Stomach (tissue), 9 donors: ENCODE data around the gene PA2G4. TPM values are rescaled to one million over a fixed set of nuclear protein-coding genes. Genes with fewer than 3 reads are reported as not detected.

Experiments
- DNase-seq, 2 donors: peaks; one replicate each; pipeline versions ENCODE4 v3.0.0 to v3.0.0-alpha.2; 2013 to 2019
- H3K27ac ChIP-seq, 5 donors: fragments of 200-600 bp in 4 of 5; sonication (generic) in 4 of 5; one replicate each; pipeline ENCODE4 v1.5.1; 2013 to 2019; ENCODE audit warnings: mild to moderate bottlenecking in 1 of 5, moderate library complexity in 1 of 5
- H3K27me3 ChIP-seq, 3 donors: fragments of 200-600 bp; sonication (generic); one replicate each; pipeline ENCODE4 v1.5.1; 2017 to 2019; ENCODE audit warnings: mixed run types in 1 of 3
- H3K36me3 ChIP-seq, 4 donors: fragments of 200-600 bp; sonication (generic); 1 replicate in 3 of 4; 2 replicates in 1 of 4; pipeline ENCODE4 v1.5.1; 2016 to 2019
- H3K4me1 ChIP-seq, 4 donors: fragments of 200-600 bp; sonication (generic); one replicate each; pipeline ENCODE4 v1.5.1; 2016 to 2019
- H3K4me3 ChIP-seq, 4 donors: fragments of 200-600 bp; sonication (generic) in 3 of 4; one replicate each; pipeline ENCODE4 v1.5.1; 2016 to 2019; ENCODE audit warnings: mild to moderate bottlenecking in 1 of 4
- H3K9me3 ChIP-seq, 4 donors: fragments of 200-600 bp; sonication (generic); one replicate each; pipeline ENCODE4 v1.5.1; 2016 to 2019
- EP300 ChIP-seq: sonication (generic); formaldehyde crosslinking; IDR thresholded peaks from one replicate; pipeline ENCODE4 v1.6.1; 2017; ENCODE audit warnings: antibody characterized with exemption
- POLR2A ChIP-seq, 4 donors: fragments of 450-650 bp; IDR thresholded peaks; one replicate each; pipeline ENCODE4 v1.6.1; 2016; ENCODE audit warnings: antibody characterized with exemption in 4 of 4, control low read depth in 2 of 4, mild to moderate bottlenecking in 1 of 4, moderate library complexity in 1 of 4
- POLR2AphosphoS5 ChIP-seq, 3 donors: sonication (generic); formaldehyde crosslinking; IDR thresholded peaks; one replicate each; pipeline ENCODE4 v1.6.1; 2016; ENCODE audit warnings: antibody characterized with exemption in 3 of 3
- WGBS, 5 donors: extraction: QIAGEN DNeasy Blood & Tissue Kit in 3 of 5; methylation state at CpG; one replicate each; pipeline versions ENCODE4 v1.1.5 to v1.1.7; 2013 to 2018; 5-methylcytosine and 5-hydroxymethylcytosine counted together
- intact Hi-C: fragments of 100-400 bp; cut with DNase I; formaldehyde crosslinking; loops from one replicate; pipeline ENCODE4 v1.15.1; 2023; ENCODE audit warnings: low total_unique reads
- polyA plus RNA-seq, 3 donors: library from polyadenylated mRNA; stranded (reverse); fragments of 200-250 nt; gene quantifications; one replicate each; pipeline ENCODE4 v1.2.3, GENCODE V29; 2013
- total RNA-seq, 5 donors: library from RNA; depleted of rRNA; stranded (reverse); fragments of >200 nt; gene quantifications; one replicate each; pipeline versions ENCODE4 v1.1.0 to v1.2.3, GENCODE V29; 2014 to 2016
- TF ChIP-seq, protein P1 (sequence below), 7 experiments: fragments of 450-650 bp in 4 of 7; fragments of 200-600 bp in 3 of 7; sonication (generic) in 3 of 7; IDR thresholded peaks; one replicate each; pipeline ENCODE4 v1.5.1; 2016 to 2019; ENCODE audit warnings: antibody characterized with exemption in 7 of 7, control low read depth in 2 of 7, mild to moderate bottlenecking in 1 of 7
- donor health status: healthy with polysubstance abuse.
- donor health status: Bipolar disorder and iron deficiency.
- donor health status: healthy.

The PA2G4 gene
- total and polyA plus RNA-seq, 8 donors: 33.8 to 144 (median 84.6) TPM

GRCh38 chr12:56130876-56131275 lies 26.5 kb downstream of the PA2G4 start:
- 77 to 84% (median 79%) methylated on average over 4 of the region's 4 CpGs for WGBS, 5 donors
- TF ChIP-seq, protein P1, sequence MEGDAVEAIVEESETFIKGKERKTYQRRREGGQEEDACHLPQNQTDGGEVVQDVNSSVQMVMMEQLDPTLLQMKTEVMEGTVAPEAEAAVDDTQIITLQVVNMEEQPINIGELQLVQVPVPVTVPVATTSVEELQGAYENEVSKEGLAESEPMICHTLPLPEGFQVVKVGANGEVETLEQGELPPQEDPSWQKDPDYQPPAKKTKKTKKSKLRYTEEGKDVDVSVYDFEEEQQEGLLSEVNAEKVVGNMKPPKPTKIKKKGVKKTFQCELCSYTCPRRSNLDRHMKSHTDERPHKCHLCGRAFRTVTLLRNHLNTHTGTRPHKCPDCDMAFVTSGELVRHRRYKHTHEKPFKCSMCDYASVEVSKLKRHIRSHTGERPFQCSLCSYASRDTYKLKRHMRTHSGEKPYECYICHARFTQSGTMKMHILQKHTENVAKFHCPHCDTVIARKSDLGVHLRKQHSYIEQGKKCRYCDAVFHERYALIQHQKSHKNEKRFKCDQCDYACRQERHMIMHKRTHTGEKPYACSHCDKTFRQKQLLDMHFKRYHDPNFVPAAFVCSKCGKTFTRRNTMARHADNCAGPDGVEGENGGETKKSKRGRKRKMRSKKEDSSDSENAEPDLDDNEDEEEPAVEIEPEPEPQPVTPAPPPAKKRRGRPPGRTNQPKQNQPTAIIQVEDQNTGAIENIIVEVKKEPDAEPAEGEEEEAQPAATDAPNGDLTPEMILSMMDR (IDR thresholded peaks at IDR 0.05): no peak
- TF ChIP-seq POLR2AphosphoS5 (IDR thresholded peaks at IDR 0.05) (no peak), POLR2A (IDR thresholded peaks at IDR 0.05) (no peak)
- H3K27me3 ChIP-seq: no peaks in the 10 kb centered on the region
- H3K27ac ChIP-seq: peak overlapping the region in 2 of 5 donors; percentile 95 to 97
- no peak overlapping the region for H3K4me3 ChIP-seq
- H3K36me3 ChIP-seq: peaks cover 50 to 57% (median 56%) of the 10 kb centered on the region in 4 donors
- H3K9me3 ChIP-seq: no peaks in the 10 kb centered on the region
- intact Hi-C loops: loop anchor here (5.0 kb wide), 1 partner anchor 56 kb away; the partner anchor contains the start of gene SMARCC2
- no peak for DNase-seq
- H3K4me1 ChIP-seq: peaks cover 27 to 42% (median 35%) of the 10 kb centered on the region in 4 donors

DNA sequence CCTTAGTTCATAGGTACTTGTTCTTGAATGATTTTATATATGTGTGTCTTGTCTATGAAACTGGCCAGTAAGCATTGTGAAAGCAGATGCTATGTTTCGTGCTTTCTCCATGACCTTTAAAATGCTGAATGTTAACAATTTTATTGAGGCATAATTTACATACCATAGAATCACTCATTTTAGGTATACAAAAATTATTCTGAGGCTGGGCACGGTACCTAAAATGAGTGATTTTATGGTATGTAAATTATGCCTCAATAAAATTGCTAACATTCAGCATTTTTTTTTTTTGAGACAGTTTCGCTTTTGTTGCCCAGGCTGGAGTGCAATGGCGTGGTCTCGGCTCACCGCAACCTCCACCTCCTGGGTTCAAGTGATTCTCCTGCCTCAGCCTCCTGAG lies 30.5 kb downstream of the PA2G4 start:
- WGBS, 5 donors: 94 to 98% (median 97%) methylated on average over 6 of the region's 6 CpGs
- Histone ChIP-seq H3K27ac (no peak overlapping the region), H3K27me3 (no peaks in the 10 kb centered on the region), H3K4me1 (peaks cover 5 to 11% (median 8%) of the 10 kb centered on the region in 4 donors), H3K9me3 (no peaks in the 10 kb centered on the region), H3K36me3 (peaks cover 82 to 97% (median 96%) of the 10 kb centered on the region in 4 donors), H3K4me3 (no peak overlapping the region)
- intact Hi-C loops: loop anchor here (5.0 kb wide), 1 partner anchor 52 kb away; the partner anchor contains the start of gene SMARCC2
- DNase-seq: no peak
- TF ChIP-seq, protein P1 (IDR thresholded peaks at IDR 0.05): no peak
- no peak for TF ChIP-seq EP300
- no peak for TF ChIP-seq POLR2A (IDR thresholded peaks at IDR 0.05)
- no peak for TF ChIP-seq POLR2AphosphoS5 (IDR thresholded peaks at IDR 0.05)

DNA sequence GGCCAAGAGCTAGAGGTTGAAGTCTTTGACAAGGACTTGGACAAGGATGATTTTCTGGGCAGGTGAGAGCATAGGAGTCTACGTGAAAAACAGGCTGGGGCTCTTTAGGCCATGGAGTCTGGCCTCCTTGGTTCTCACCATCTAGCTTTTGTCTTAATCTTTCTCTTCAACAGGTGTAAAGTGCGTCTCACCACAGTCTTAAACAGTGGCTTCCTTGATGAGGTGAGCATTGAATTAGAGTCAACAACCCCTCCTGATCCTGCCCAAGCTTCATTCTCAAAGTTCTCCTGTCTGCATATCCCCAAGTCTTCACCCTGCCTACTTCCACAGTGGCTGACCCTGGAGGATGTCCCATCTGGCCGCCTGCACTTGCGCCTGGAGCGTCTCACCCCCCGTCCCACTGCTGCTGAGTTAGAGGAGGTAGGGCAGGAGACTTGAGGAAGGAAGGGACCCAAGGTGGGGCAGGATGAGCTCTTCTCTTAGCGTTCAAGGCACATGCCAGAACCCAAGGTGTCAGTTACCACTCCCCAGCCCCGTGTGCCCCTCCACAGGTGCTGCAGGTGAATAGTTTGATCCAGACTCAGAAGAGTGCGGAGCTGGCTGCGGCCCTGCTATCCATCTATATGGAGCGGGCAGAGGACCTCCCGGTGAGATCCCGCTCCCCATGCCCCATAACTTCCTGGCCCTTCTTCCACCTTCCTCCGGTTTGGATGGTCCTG lies 33.7 kb downstream of the PA2G4 start:
- no peaks in the 10 kb centered on the region for H3K27me3 ChIP-seq
- H3K27ac ChIP-seq: no peak overlapping the region
- H3K9me3 ChIP-seq: no peaks in the 10 kb centered on the region
- peaks cover 84 to 100% (median 99%) of the 10 kb centered on the region in 4 donors for H3K36me3 ChIP-seq
- TF ChIP-seq, protein P1 (IDR thresholded peaks at IDR 0.05): no peak
- TF ChIP-seq POLR2A (IDR thresholded peaks at IDR 0.05): no peak
- TF ChIP-seq POLR2AphosphoS5 (IDR thresholded peaks at IDR 0.05): no peak
- TF ChIP-seq EP300: no peak
- 92 to 96% (median 93%) methylated on average over 9 to 14 of the region's 14 CpGs for WGBS, 5 donors
- H3K4me1 ChIP-seq: peaks cover 0 to 3% (median under 1%) of the 10 kb centered on the region in 4 donors
- no peak for DNase-seq
- intact Hi-C loops: no loop called here
- no peak overlapping the region for H3K4me3 ChIP-seq

DNA sequence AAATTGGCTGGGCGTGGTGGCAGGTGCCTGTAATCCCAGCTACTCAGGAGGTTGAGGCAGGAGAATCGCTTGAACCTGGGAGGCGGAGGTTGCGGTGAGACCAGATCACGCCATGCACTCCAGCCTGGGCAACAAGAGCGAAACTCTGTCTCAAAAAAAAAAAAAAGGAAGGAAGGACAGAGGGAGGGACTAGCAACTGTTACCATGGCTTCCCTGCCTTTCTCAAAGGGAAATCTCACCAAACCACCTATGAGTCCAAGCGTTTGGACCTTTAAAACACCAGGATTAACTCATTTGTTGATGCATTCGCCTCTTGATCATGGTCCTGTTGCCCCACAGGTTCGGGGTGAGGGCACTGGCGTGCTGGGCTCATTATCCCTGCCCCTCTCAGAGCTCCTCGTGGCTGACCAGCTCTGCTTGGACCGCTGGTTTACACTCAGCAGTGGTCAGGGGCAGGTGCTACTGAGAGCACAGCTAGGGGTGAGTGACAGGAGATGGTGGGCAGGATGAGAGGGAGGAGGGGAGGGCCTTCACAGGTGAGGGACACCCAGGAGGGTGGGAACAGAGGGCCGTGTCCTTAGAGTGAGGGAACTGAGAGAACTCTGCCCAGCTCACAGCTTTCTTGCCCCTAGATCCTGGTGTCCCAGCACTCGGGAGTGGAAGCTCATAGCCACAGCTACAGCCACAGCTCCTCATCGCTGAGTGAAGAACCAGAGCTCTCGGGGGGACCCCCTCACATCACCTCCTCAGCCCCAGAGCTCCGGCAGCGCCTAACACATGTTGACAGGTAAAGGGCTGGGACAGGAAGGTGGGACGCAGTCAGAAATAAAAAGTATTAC lies 37.8 kb downstream of the PA2G4 start:
- no peak for DNase-seq
- no peaks in the 10 kb centered on the region for H3K27me3 ChIP-seq
- H3K27ac ChIP-seq: peak overlapping the region in 1 of 5 donors; percentile 40
- no peaks in the 10 kb centered on the region for H3K9me3 ChIP-seq
- peaks cover 5 to 32% (median 14%) of the 10 kb centered on the region in 4 donors for H3K4me1 ChIP-seq
- TF ChIP-seq POLR2AphosphoS5 (IDR thresholded peaks at IDR 0.05) (no peak), EP300 (no peak), POLR2A (IDR thresholded peaks at IDR 0.05) (no peak)
- TF ChIP-seq, protein P1 (IDR thresholded peaks at IDR 0.05): no peak
- 80 to 93% (median 87%) methylated on average over 19 of the region's 19 CpGs for WGBS, 5 donors
- peaks cover 68 to 84% (median 81%) of the 10 kb centered on the region in 4 donors for H3K36me3 ChIP-seq
- H3K4me3 ChIP-seq: no peak overlapping the region
- intact Hi-C loops: no loop called here
